A172 (cell line): ENCODE data around the gene SLC37A1. TPM values are rescaled to one million over a fixed set of nuclear protein-coding genes. Genes with fewer than 3 reads are reported as not detected.

Experiments
- DNase-seq: peaks from one replicate; pipeline ENCODE4 v3.0.0-alpha.2; 2015; ENCODE audit warnings: low spot score
- total RNA-seq: library from RNA; depleted of rRNA; stranded (reverse); fragments of >200 nt; shearing (Covaris generic); gene quantifications from 2 replicates; pipeline ENCODE4 v1.2.3, GENCODE V29; 2014

SLC37A1 gene
- total RNA-seq, 1 experiment from 2014 or later = 1.1 TPM

- no peak for DNase-seq
These were observed 47.0 kb downstream of the SLC37A1 start for GRCh38 chr21:42560517-42561179.

DNA sequence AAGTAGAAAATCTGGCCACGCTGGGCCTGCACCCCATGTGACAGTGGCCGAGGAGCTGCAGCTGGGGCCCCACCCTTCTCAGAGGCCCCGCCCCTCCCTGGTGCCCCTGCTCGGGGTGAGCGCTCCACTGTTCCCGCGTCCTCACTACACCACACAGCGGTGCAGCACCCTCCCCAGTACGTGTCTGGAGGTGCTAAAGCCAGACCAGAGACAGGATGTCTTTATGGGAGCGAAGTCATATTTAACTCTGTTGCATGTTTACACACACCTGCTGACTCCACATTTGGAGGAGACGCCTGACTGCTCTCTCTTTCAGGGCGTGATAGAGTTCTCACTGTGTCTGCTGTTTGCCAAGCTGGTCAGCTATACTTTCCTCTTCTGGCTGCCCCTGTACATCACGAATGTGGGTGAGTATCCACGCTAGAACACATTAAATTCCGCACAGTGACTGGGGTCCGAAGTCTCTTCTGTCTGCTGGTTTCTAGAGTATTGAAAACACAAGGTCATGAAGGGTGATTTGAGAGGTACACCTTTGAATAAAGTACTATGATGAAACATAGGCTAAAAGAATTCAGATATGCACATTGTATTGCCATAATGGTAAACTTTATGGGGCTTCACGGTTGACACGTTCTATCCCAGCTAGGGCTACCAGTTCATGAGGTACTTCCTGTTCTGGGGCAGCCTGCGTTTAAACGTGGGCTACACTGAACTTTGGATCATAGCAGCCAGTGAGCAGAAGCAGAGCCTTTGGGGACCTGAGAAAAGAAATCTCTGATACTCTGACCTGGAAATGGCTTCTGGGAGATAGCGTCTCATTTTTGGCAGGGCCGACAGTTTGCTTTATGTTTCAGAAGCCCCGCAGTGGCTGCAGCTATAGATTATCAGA lies 48.4 kb downstream of the SLC37A1 start:
- DNase-seq = no peak

DNA sequence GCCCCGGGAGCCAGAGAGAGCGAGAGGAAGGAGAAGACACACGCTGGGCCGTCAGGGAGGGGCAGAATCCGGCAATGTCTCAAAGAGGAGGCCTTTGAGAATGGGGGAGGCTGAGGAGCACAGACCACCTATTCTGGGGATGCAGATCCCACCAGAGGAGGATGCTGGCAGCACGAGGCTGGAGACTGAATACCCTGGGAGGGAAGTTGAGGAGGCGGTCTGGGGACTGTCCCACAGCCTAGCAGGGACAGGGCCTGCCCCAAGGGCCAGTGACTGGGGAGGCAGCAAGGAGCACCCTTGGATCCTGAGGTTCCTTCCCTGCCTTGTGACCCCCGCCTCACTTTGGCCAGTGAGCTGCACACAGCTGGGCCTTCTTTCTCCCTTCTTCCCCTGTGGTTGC lies 49.2 kb downstream of the SLC37A1 start:
- no peak for DNase-seq

GRCh38 chr21:42563261-42563660 lies 49.6 kb downstream of the SLC37A1 start:
- no peak for DNase-seq

DNA sequence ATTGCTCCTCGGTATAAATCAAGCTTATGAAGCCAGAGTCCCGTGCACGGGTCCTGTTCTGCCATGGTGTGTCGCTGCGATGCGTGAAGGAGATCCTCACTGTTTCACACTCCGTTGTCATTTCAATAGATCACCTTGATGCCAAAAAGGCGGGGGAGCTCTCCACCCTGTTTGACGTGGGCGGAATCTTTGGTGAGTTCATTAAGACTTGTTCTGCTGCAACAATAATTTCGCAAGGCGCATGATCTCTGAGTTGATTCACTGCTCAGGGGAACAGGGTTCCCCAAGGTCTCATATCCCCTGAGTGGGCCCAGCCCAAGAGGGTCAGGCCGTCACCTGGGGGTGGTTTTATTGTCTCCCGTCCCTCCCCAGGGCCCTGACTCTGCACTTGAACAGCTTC lies 50.0 kb downstream of the SLC37A1 start:
- no peak for DNase-seq

GRCh38 chr21:42564561-42564971 lies 50.9 kb downstream of the SLC37A1 start:
- DNase-seq = no peak

- DNase-seq = no peak
These were observed 51.7 kb downstream of the SLC37A1 start for GRCh38 chr21:42565206-42565810.

GRCh38 chr21:42565886-42566523 lies 52.4 kb downstream of the SLC37A1 start:
- no peak for DNase-seq

- no peak for DNase-seq
These were observed 53.0 kb downstream of the SLC37A1 start for GRCh38 chr21:42566524-42567213.

GRCh38 chr21:42567214-42567555 lies 53.5 kb downstream of the SLC37A1 start:
- DNase-seq = no peak

GRCh38 chr21:42567861-42568260 lies 54.2 kb downstream of the SLC37A1 start:
- no peak for DNase-seq

DNA sequence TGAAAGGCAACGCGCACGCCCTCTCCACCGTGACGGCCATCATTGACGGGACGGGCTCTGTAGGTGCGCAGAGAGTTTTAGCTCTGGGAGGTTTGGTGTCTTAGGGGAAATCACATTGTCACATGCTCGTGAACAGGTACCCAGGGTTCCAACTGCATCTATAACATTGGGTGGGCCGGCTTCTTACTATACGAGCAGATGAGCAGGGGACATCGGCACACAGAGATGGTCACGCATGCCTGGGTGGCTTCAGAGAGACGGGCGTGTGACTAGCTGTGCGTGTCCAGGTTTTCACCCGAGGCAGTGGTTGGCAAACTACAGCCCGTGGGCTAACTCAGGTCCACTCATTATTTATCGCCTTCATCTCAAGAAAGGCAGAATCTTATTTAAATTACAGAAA lies 54.7 kb downstream of the SLC37A1 start:
- DNase-seq = no peak

DNA sequence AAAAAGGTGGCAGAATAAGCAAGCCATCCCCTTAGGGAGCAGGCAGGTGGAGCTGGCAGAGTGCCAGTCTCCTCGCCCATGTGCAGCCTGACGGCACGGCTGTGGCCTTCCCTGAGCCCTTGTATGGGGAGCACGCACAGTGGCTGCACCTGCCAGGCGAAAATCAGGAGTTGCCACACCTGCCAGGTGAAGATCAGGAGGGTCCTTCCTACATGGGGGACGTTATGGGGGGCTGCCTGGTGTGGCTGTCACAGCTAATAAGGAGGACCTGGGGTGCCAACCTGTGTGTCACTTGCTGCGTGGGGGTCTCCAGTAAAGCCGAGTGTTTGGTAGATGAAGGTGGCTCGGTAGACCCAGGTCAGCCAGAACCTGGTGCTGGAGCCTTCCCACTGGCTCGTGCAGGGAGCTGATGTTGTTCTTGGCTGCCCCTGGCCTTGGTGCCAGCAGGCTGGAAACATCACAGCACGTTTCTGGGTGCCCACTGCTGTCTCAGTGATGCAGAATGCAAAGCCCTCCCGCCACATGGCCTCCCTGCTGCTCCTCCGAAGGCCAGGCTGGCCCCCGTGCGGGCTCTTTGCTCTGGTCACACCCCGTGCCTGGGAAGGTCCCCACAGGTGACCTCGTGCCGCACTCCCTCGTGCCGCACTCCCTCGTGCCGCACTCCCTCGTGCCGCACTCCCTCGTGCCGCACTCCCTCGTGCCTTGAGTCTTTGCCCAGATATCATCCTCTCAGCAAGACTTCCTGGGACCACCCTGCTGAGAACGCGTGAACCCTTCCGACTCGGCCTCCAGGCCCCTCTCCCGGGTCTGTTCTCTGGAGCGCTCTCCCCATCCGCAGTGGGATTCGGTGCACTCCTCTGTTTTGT lies 55.4 kb downstream of the SLC37A1 start:
- DNase-seq = no peak

GRCh38 chr21:42569732-42570301 lies 56.2 kb downstream of the SLC37A1 start:
- no peak for DNase-seq

DNA sequence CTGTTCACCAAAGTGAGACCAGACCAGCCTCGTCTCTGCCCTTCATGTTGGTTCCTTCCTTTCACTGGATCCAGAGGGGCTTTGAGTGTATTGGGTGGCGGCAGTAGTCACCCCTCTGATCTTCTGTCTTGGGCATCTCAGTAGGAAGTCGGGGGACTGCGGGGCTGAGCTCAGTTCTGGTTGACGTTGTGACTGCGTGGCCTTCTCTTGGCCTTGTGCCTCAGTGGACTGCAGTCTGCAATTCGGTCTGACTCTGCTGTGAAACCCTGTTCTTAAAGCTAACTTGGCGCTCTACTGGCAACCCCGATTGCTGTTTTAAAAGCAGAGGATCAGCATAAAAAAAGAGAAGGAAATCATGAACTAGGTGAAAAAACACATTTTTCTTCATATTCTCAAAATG lies 56.7 kb downstream of the SLC37A1 start:
- no peak for DNase-seq

DNA sequence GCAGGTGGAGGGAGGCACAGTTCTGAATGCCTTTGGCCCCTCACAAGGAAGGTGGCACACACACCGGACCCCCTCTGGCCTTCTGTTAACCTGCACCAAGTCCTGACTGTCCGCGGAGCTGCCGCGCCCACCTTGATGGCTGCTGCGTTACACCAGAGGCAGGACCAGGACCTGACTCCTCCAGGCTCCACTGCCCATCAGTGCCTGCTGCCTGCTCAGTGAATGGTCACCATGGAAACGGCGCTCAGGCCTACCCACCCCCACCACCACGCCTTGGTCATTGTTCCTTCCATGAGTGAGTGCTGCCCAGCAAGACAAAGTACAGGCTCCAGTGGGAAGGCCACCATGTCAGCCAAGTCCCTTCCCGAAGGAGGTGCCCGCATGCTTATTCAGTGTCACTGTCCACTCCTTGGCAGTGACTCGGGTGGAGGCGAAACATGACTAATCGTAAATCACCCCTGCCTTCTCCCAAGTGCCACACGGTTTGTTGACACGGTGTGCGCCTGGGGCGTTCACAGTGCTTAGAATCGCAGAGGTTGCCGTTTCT lies 57.3 kb downstream of the SLC37A1 start:
- DNase-seq = no peak

- no peak for DNase-seq
These were observed 57.9 kb downstream of the SLC37A1 start for GRCh38 chr21:42571391-42572150.

- no peak for DNase-seq
These were observed 59.3 kb downstream of the SLC37A1 start for GRCh38 chr21:42572906-42573495.
